CD4-positive, alpha-beta T cell treated with Interleukin-2 at 100 ng/mL for 4 hours (primary cell): ENCODE data around the gene RAB24.
A peak's percentile ranks its signal among the peaks of the same experiment; 100 is the strongest.
"Not testable (repeated sequence)": the region's sequence is repeated elsewhere in the genome, so short reads cannot be mapped to it uniquely, and the experiment has no call there.

Experiments
- DNase-seq: peaks from one replicate; pipeline ENCODE4 v3.0.0-alpha.2; 2020; ENCODE audit warnings: low spot score

Gene RAB24

GRCh38 chr5:177303121-177303924 lies at the start of gene RAB24, which contains the start of gene PRELID1:
RAB24 (minus strand) TSS chr5:177303719; CDS start chr5:177303288, 431 bp downstream.
PRELID1 (plus strand) TSS chr5:177303799; CDS start chr5:177303986, 187 bp downstream.
- DNase-seq: peak; percentile 87

- no peak for DNase-seq
These were observed 49.6 kb upstream of the RAB24 start for GRCh38 chr5:177353093-177353492.

GRCh38 chr5:177351392-177352329 lies 48.1 kb upstream of the RAB24 start, which contains the start of gene LMAN2:
LMAN2 (minus strand) TSS chr5:177351668; CDS start chr5:177351647, 21 bp downstream.
- DNase-seq: peak; percentile 95

DNA sequence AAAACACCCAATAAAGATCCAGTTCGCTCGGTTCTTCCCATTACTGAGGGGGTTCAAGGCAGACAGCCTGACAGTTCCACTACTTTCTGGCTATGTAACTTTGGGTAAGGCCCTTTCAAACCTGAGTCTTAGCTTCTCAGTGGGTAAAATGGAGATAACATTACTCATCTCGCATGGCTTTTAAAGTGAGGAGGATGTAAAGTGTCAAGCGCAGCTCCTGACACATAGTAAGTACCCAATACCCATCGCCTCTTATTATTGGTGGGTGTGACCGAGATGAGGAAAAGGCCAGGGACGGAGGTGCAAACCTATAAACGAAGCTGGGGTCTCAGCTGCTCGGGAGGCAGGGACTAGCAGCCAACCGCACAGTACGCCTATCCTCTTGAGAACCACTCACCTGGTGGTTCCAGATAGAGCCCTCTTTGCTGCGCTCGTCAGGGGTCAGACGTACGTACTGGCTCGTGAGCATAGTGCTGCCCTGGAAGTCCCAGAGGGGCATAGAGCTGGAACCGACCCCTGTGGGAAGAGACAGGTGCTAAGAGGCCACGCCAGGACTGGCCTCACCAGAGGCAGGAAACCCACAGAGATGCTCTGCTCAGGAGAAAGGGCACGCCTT lies 47.4 kb upstream of the RAB24 start:
- no peak for DNase-seq

GRCh38 chr5:177349762-177350161 lies 46.2 kb upstream of the RAB24 start:
- no peak for DNase-seq

GRCh38 chr5:177349362-177349647 lies 45.8 kb upstream of the RAB24 start:
- DNase-seq: no peak

DNA sequence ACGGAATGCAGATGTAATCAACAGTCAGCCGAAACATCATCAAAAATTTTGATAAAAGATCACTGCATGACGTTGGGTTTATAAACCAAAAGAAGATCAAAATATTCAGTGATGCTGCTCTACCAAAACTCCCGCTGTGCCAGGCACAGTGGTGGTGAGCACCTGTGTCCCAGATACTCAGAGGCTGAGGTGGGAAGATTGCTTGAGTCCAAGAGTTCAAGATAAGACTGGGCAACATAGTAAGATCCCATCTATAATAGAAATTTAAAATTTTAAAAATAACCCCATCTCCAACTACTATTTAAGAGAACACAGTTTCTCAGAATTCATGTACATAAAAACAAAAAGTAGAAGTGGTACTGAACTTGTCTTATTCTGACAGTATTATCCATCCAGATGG lies 44.2 kb upstream of the RAB24 start:
- no peak for DNase-seq

- DNase-seq: no peak
These were observed 43.3 kb upstream of the RAB24 start for GRCh38 chr5:177346820-177347219.

- DNase-seq: no peak
These were observed 41.4 kb upstream of the RAB24 start for GRCh38 chr5:177344891-177345290.

- no peak for DNase-seq
These were observed 40.3 kb upstream of the RAB24 start for GRCh38 chr5:177343777-177344176.

DNA sequence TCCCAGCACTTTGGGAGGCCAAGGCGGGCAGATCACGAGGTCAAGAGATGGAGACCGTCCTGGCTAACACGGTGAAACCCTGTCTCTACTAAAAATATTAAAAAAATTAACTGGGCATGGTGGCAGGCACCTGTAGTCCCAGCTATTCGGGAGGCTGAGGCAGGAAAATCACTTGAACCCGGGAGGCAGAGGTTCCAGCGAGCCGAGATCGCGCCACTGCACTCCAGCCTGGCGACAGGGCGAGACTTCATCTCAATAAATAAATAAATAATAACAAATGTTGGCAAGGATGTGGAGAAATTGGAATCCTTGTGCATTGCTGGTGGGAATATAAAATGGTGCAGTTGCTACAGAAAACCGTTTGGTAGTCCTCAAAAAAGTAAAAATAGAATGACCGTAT lies 39.5 kb upstream of the RAB24 start:
- DNase-seq: not testable (repeated sequence)

GRCh38 chr5:177339107-177339638 lies 35.7 kb upstream of the RAB24 start:
- no peak for DNase-seq

DNA sequence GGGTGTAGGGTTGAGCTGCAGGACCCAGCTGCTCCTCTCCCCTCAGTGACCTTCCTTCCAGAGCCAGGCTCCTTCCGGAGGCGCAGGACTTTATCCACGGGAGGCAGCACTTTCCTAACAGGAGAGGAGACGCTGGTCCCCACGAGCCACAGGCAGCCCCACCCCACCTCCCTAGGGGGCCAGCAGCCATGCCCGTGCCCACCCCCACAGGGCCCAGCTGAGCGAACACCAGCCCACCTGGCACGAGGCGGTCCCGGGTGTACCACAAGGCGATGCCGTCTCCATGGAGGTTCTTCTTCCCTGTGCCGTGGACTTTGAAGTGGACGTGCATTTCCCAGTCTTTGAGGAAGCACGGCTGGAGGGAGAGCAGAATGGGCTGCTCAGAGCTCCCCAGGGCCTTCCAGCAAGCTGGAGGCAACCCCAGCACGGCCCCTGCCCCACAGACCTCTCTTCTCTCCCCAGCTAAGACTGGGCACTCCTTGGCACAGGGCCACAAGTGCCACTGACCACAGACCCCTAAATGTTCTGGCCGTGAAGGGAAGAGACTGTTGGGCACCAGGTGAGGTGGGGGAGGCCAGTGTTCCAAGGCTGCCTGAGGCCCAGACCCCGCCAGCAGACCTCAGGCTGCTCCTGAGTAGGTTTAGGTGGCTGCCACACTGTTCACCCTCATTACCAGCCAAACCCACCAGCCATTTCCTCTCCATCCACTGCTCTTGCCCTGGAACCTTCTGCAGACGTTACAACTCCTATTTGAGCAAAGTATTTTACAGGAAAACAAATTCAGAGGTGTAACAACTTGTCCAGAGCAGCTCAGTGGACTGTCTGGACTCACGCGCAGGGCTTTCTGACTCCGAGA lies 35.0 kb upstream of the RAB24 start:
- DNase-seq: no peak

DNA sequence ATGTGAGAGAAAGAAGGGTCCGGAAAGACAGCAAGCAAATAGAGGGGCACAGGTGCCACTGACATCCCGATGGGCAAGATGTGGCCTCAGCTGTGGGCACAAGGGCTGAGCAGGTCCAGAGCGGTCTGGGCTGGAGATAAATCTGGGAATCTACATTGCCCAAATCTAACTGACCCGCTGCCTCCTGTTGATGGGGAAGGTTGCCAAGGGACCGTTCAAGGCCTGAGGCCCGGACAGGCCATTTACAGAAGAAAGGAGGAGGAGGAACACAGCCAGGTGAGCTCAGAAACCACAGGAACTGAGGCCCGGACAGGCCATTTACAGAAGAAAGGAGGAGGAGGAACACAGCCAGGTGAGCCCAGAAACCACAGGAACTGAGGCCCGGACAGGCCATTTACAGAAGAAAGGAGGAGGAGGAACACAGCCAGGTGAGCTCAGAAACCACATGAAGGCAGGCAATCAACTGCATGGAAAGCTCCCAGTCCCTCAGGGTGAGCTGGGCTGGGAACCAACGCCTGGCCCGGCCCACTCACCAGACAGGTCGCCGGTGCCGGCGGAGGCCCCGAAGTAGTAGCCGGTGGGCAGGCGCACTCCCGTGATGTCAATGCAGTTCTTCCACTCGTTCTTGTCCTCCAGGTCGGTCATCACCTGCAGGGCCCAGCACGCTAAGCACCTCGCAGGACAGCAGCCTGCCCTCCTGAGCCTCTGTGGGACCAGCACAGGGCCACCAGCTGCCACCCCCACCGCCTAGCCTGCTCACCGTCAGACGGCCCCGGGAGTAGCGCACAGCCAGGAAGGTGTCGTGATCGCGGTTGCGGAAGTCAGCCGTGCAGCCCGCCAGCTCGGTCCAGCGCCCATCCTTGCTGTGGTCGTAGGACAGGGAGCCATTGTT lies 33.3 kb upstream of the RAB24 start:
- DNase-seq: no peak

DNA sequence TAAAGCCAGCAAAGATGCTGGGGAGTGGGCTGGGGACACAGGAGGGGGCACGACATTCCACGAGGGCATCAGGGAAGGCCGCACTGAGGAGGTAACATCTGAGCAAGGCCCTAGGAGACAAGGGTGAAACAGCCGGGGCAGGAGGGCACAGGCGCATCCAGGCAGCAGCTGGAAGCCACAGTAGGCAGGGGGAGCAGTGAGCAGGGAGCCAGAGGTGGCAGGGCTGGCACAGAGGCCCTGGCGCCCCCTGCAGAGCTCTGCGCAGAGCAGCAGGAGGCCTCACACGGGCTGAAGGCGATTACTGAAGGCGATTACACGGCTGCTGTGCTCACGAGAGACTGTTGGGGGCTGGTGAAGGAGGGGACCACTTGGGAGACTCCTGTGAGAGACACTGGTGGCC lies 32.6 kb upstream of the RAB24 start:
- DNase-seq: no peak

DNA sequence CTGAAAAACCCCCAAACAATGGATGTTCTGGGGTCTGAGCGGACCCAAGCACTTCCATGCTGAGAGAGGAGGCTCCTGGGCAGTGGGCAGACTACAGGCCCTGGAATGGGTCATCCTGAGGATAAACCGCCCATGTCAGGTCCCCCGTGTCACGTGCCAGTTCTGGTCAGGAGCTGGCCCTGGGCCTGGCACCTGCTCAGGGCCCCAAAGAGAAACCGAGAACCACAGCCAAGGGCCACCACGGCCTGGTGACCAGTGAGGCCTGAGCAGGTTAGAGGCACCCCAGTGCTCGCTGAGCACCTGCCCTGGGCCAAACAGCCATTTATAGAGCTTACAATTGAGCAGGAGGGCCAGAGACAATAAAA lies 32.2 kb upstream of the RAB24 start:
- no peak for DNase-seq

- DNase-seq: no peak
These were observed 31.5 kb upstream of the RAB24 start for GRCh38 chr5:177334781-177335700.

DNA sequence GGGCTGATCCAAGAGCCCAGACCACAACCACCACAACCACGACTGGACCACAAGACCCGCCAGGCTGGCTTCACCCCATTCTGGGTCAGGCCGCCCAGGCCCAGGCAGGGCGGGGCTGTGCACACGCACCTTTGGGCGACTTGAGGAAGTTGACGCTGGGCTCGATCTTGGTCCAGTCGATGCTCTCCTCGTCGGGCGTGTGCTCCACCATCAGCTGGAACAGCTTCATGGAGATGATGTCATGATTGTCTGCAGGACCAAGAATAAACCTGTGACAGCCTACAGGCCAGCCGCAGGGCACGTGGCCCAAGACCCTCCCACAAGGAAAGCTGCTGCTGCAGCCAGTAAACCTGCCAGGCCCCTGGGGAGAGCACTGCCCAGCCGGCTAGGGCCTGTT lies 30.6 kb upstream of the RAB24 start:
- no peak for DNase-seq

- no peak for DNase-seq
These were observed 30.1 kb upstream of the RAB24 start for GRCh38 chr5:177333420-177334154.
